Esophagus muscularis mucosa (tissue), 4 donors: ENCODE data around the gene ASF1B. TPM values are rescaled to one million over a fixed set of nuclear protein-coding genes. Genes with fewer than 3 reads are reported as not detected.

Experiments used
- DNase-seq: peaks from one replicate; pipeline ENCODE4 v3.0.0-alpha.2; 2017; ENCODE audit errors: extremely low spot score
- H3K27ac ChIP-seq, 4 donors: fragments of 200-600 bp; sonication (generic); replicated peaks in 1 of 4; 1 replicate in 3 of 4; 2 replicates in 1 of 4; pipeline ENCODE4 v1.5.1; 2016 to 2019; ENCODE audit warnings: mild to moderate bottlenecking in 1 of 4
- H3K27me3 ChIP-seq, 4 donors: fragments of 200-600 bp; sonication (generic); one replicate each; pipeline versions ENCODE4 v1.5.1 to v1.6.0; 2016 to 2019
- H3K36me3 ChIP-seq, 4 donors: fragments of 200-600 bp; sonication (generic); one replicate each; pipeline ENCODE4 v1.5.1; 2016 to 2019
- H3K4me1 ChIP-seq, 4 donors: fragments of 200-600 bp; sonication (generic); one replicate each; pipeline ENCODE4 v1.5.1; 2016 to 2019
- H3K4me3 ChIP-seq, 4 donors: fragments of 200-600 bp; sonication (generic); 1 replicate in 2 of 4; 2 replicates in 2 of 4; pipeline ENCODE4 v1.5.1; 2016 to 2019; ENCODE audit warnings: mild to moderate bottlenecking in 4 of 4, moderate library complexity in 1 of 4
- H3K9me3 ChIP-seq, 4 donors: fragments of 200-600 bp; sonication (generic); 1 replicate in 3 of 4; 2 replicates in 1 of 4; pipeline ENCODE4 v1.5.1; 2016 to 2019
- CTCF ChIP-seq, 3 experiments: fragments of 200-600 bp in 2 of 3; fragments of 450-650 bp in 1 of 3; sonication (generic) in 2 of 3; IDR thresholded peaks; one replicate each; pipeline ENCODE4 v1.5.1; 2017 to 2019; ENCODE audit warnings: antibody characterized with exemption in 3 of 3, mild to moderate bottlenecking in 2 of 3, moderate library complexity in 1 of 3
- EP300 ChIP-seq: sonication (generic); formaldehyde crosslinking; IDR thresholded peaks from one replicate; pipeline ENCODE4 v1.6.1; 2017; ENCODE audit warnings: antibody characterized with exemption
- POLR2A ChIP-seq: fragments of 450-650 bp; IDR thresholded peaks from one replicate; pipeline ENCODE4 v1.6.1; 2017; ENCODE audit warnings: antibody characterized with exemption, moderate library complexity, mild to moderate bottlenecking, low read depth
- POLR2AphosphoS5 ChIP-seq, 2 donors: sonication (generic); formaldehyde crosslinking; IDR thresholded peaks; one replicate each; pipeline ENCODE4 v1.6.1; 2017; ENCODE audit warnings: antibody characterized with exemption in 2 of 2
- WGBS: methylation state at CpG from one replicate; pipeline ENCODE4 v1.1.5; 2018; 5-methylcytosine and 5-hydroxymethylcytosine counted together
- intact Hi-C: fragments of 100-400 bp; cut with DNase I; formaldehyde crosslinking; loops from one replicate; pipeline ENCODE4 v1.15.1; 2023
- total RNA-seq, 4 donors: library from RNA; depleted of rRNA; stranded (reverse); fragments of >200 nt; gene quantifications; one replicate each; pipeline versions ENCODE4 v1.1.0 to v1.2.1, GENCODE V29; 2016

Gene ASF1B
- total RNA-seq, 4 donors from 2014 or later = 0.63 to 1.3 (median 0.65) TPM; not detected in 1

GRCh38 chr19:14070268-14071050, 65.9 kb downstream of the ASF1B start:
- Histone ChIP-seq H3K4me1 (peaks cover 18 to 37% (median 37%) of the 10 kb centered on the region in 4 donors), H3K27ac (no peak overlapping the region), H3K4me3 (no peak overlapping the region), H3K36me3 (no peaks in the 10 kb centered on the region), H3K27me3 (no peaks in the 10 kb centered on the region), H3K9me3 (no peaks in the 10 kb centered on the region)
- DNase-seq = no peak
- intact Hi-C loops = loop anchor here (5.0 to 10.0 kb wide), 2 partner anchors 67 to 286 kb away; partner anchors contain the start of gene ASF1B
- TF ChIP-seq POLR2A (no peak), EP300 (no peak), CTCF (IDR thresholded peaks at IDR 0.05) (no peak), POLR2AphosphoS5 (IDR thresholded peaks at IDR 0.05) (no peak)
- 97% methylated on average over 28 of the region's 43 CpGs for WGBS

Other genes with a start within 250 kb of the ASF1B start
- 1 to 10 TPM in 1 of 4 donors, under 1 TPM in 3; 0.42 to 1.1 (median 0.78) TPM for gene BRME1, start 230.5 kb downstream of the ASF1B start, total RNA-seq
- 10 to 100 TPM; 22.9 to 42.8 (median 33.6) TPM for gene CC2D1A, start 230.4 kb downstream of the ASF1B start, total RNA-seq
- gene PODNL1, start 198.2 kb downstream of the ASF1B start, total RNA-seq = under 1 TPM in 2 of 4 donors, not detected in 2; 0.66 to 0.69 TPM
- 10 to 100 TPM in 3 of 4 donors, 1 to 10 TPM in 1; 9.8 to 23.9 (median 13.4) TPM for gene DCAF15, start 184.1 kb downstream of the ASF1B start, total RNA-seq
- 1 to 10 TPM; 2.9 to 8.9 (median 4.5) TPM for gene RFX1, start 130.3 kb downstream of the ASF1B start, total RNA-seq
- not detected for gene RLN3, start 108.4 kb downstream of the ASF1B start, total RNA-seq
- 1 to 10 TPM; 3.0 to 5.5 (median 4.5) TPM for gene IL27RA, start 104.8 kb downstream of the ASF1B start, total RNA-seq
- gene PALM3, start 74.5 kb downstream of the ASF1B start, total RNA-seq = under 1 TPM in 2 of 4 donors, not detected in 2; 0.32 to 0.42 TPM
- gene MISP3, start 63.8 kb downstream of the ASF1B start, total RNA-seq = 10 to 100 TPM in 1 of 4 donors, 1 to 10 TPM in 3; 1.5 to 11.1 (median 7.6) TPM
- not detected for gene C19orf67, start 50.8 kb downstream of the ASF1B start, total RNA-seq
- 10 to 100 TPM; 24.1 to 75.6 (median 48.8) TPM for gene SAMD1, start 45.8 kb downstream of the ASF1B start, total RNA-seq
- 100 to 1,000 TPM in 2 of 4 donors, 10 to 100 TPM in 2; 76.0 to 125 (median 93.3) TPM for gene PRKACA, start 18.8 kb downstream of the ASF1B start, total RNA-seq
- gene ADGRL1, start 69.6 kb upstream of the ASF1B start, total RNA-seq = 10 to 100 TPM; 20.8 to 55.1 (median 32.6) TPM
- 100 to 1,000 TPM in 1 of 4 donors, 10 to 100 TPM in 3; 37.3 to 101 (median 50.4) TPM for gene ADGRE5, start 244.9 kb upstream of the ASF1B start, total RNA-seq